Uterus (tissue), 4 donors: Measurements from ENCODE around the gene GRAMD1A. TPM values are rescaled to one million over a fixed set of nuclear protein-coding genes. Genes with fewer than 3 reads are reported as not detected.

ENCODE experiments used
- DNase-seq, 2 donors: peaks; one replicate each; pipeline ENCODE4 v3.0.0-alpha.2; 2019 to 2020
- H3K27ac ChIP-seq, 2 donors: fragments of 200-600 bp; sonication (generic); 1 replicate in 1 of 2; 2 replicates in 1 of 2; pipeline ENCODE4 v1.5.1; 2016 to 2018
- H3K27me3 ChIP-seq, 2 donors: fragments of 200-600 bp; sonication (generic); one replicate each; pipeline ENCODE4 v1.5.1; 2018 to 2019; ENCODE audit warnings: control low read depth in 1 of 2
- H3K36me3 ChIP-seq, 2 donors: fragments of 200-600 bp; sonication (generic); one replicate each; pipeline ENCODE4 v1.5.1; 2019; ENCODE audit warnings: control low read depth in 1 of 2
- H3K4me1 ChIP-seq, 2 donors: fragments of 200-600 bp; sonication (generic); one replicate each; pipeline ENCODE4 v1.5.1; 2018 to 2019; ENCODE audit warnings: control low read depth in 1 of 2
- H3K4me3 ChIP-seq, 2 donors: fragments of 200-600 bp; sonication (generic); 1 replicate in 1 of 2; 2 replicates in 1 of 2; pipeline ENCODE4 v1.5.1; 2018 to 2019; ENCODE audit warnings: mild to moderate bottlenecking in 1 of 2
- H3K9me3 ChIP-seq, 2 donors: fragments of 200-600 bp; sonication (generic); one replicate each; pipeline ENCODE4 v1.5.1; 2019; ENCODE audit warnings: control low read depth in 1 of 2
- POLR2A ChIP-seq, 2 donors: fragments of 450-650 bp; IDR thresholded peaks; one replicate each; pipeline ENCODE4 v1.6.1; 2016; ENCODE audit warnings: antibody characterized with exemption in 2 of 2, mild to moderate bottlenecking in 1 of 2, moderate library complexity in 1 of 2
- intact Hi-C: fragments of 100-400 bp; cut with DNase I; formaldehyde crosslinking; loops from one replicate; pipeline ENCODE4 v1.15.1; 2023; ENCODE audit warnings: low total_unique reads
- total RNA-seq, 4 donors: library from RNA; depleted of rRNA in 3 of 4; stranded (reverse); fragments of >200 nt in 3 of 4; gene quantifications; one replicate each; pipeline versions ENCODE4 v1.1.0 to v1.2.4, GENCODE V29; 2014 to 2023
- TF ChIP-seq, protein P1 (sequence below), 4 experiments: fragments of 200-600 bp in 2 of 4; fragments of 450-650 bp in 2 of 4; sonication (generic) in 2 of 4; IDR thresholded peaks; one replicate each; pipeline ENCODE4 v1.5.1; 2016 to 2019; ENCODE audit warnings: antibody characterized with exemption in 4 of 4, mild to moderate bottlenecking in 2 of 4, moderate library complexity in 1 of 4
- donor health status: DM: yes; HTN: yes; CAD: no.

Gene GRAMD1A
- total RNA-seq, 4 donors from 2014 or later = 40.0 to 89.8 (median 52.2) TPM

DNA sequence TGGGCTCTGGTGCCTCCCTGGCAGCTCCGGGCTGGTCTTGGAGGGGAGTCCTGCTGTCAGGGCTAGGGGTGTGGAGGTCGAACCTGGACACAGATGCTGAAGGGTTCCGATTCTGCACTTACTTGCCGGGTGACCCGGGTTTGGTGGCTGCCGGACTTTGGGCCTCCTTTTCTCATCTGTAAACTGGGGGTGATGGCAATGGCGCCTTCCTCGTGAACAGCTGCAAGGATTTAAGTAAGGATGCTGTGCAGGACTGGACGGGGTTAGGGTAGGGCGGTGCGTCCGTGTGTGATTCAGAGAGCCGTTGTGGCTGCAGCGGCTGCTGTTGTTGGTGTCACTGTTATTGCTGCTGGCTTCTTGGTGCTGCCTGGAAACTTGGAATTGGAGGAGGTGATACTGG is 43.8 kb downstream of the GRAMD1A start:
- Histone ChIP-seq H3K4me3 (no peak overlapping the region), H3K36me3 (no peaks in the 10 kb centered on the region), H3K27me3 (no peaks in the 10 kb centered on the region), H3K4me1 (peaks cover 0 to 12% of the 10 kb centered on the region in 2 donors), H3K27ac (no peak overlapping the region), H3K9me3 (no peaks in the 10 kb centered on the region)
- no peak for DNase-seq
- intact Hi-C loops = no loop called here
- TF ChIP-seq, protein P1, sequence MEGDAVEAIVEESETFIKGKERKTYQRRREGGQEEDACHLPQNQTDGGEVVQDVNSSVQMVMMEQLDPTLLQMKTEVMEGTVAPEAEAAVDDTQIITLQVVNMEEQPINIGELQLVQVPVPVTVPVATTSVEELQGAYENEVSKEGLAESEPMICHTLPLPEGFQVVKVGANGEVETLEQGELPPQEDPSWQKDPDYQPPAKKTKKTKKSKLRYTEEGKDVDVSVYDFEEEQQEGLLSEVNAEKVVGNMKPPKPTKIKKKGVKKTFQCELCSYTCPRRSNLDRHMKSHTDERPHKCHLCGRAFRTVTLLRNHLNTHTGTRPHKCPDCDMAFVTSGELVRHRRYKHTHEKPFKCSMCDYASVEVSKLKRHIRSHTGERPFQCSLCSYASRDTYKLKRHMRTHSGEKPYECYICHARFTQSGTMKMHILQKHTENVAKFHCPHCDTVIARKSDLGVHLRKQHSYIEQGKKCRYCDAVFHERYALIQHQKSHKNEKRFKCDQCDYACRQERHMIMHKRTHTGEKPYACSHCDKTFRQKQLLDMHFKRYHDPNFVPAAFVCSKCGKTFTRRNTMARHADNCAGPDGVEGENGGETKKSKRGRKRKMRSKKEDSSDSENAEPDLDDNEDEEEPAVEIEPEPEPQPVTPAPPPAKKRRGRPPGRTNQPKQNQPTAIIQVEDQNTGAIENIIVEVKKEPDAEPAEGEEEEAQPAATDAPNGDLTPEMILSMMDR (IDR thresholded peaks at IDR 0.05) = no peak
- no peak for TF ChIP-seq POLR2A (IDR thresholded peaks at IDR 0.05)

DNA sequence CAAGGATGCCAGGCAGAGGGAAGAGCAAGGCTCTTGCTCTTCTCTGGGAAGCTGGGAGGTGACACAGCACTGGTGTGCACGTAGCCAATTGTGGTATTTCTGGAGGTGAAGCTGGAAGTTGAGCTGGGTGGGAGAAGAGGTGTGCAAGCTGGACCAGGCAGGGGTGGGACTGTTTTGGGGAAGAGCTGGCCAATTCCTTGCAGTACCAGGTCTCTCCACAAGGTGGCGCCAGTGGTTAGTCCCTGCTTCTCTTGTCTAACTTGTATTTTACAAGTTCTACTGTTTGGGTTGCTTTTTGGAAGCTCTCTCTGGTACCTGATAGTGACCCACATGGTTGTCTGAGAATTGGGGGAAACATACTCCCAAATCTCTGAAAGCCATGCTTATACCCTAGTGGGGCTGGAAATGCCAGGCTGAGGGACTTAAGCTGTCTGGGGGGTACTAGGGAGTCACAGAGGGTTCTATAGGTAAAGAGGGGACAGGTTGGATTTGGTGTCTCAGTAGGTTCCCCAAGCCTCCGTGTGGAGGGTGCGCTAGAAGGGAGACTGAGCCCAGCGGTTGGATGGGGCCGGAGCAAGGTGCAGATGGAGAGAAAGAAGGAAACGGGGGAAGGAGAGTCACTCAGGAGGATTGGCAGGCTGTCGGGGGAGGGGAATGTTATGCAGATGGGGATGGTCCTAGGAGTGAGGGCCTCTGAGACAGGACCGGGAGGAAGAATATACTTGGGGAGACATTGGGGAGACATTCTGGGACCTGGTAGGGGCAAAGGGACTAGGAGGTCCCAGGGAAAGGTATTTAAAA is 44.4 kb downstream of the GRAMD1A start:
- DNase-seq = peak in 1 of 2 donors; percentile 50
- H3K27ac ChIP-seq = no peak overlapping the region
- intact Hi-C loops = no loop called here

DNA sequence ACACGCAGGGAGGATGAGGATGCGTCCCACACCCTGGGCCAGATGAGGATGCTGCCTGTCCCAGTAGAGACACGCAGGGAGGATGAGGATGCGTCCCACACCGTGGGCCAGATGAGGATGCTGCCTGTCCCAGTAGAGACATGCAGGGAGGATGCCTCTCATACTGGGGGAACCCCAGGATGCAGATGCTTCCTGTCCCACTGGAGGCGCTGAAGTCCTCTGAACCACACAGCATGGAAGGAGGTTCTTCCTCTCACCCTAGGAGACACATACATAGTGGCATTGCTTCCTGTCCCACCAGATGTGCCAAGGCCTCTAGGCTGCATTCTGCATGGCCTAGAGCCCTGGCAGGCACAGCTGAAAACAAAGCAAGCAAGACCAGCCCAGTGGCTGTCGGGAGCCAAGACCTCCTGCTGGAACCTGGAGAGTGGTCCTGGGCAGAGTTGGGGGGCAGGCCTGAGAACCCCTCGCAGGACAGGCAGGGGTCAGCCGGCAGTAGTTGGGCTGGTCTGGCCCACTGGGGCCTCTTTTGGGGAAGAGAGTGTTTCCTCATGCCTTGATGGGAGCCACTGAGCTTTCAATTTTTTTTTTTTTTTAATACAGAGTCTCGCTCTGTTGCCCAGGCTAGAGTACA is 45.7 kb downstream of the GRAMD1A start:
- H3K27me3 ChIP-seq = no peaks in the 10 kb centered on the region
- TF ChIP-seq POLR2A (IDR thresholded peaks at IDR 0.05) = no peak
- TF ChIP-seq, protein P1 (IDR thresholded peaks at IDR 0.05) = peak in 1 of 4 experiments; percentile 8
- intact Hi-C loops = no loop called here
- H3K4me1 ChIP-seq = peaks cover 0 to 2% of the 10 kb centered on the region in 2 donors
- no peaks in the 10 kb centered on the region for H3K36me3 ChIP-seq
- H3K4me3 ChIP-seq = no peak overlapping the region
- no peak overlapping the region for H3K27ac ChIP-seq
- no peaks in the 10 kb centered on the region for H3K9me3 ChIP-seq
- DNase-seq = no peak

More for the DNA sequence above, 44.4 kb downstream of the GRAMD1A start:
- Histone ChIP-seq H3K9me3 (no peaks in the 10 kb centered on the region), H3K36me3 (no peaks in the 10 kb centered on the region), H3K4me3 (no peak overlapping the region), H3K27me3 (no peaks in the 10 kb centered on the region), H3K4me1 (peaks cover 0 to 12% of the 10 kb centered on the region in 2 donors)
- TF ChIP-seq POLR2A (IDR thresholded peaks at IDR 0.05) = no peak
- TF ChIP-seq, protein P1 (IDR thresholded peaks at IDR 0.05) = peak; percentile 65 to 84 (median 70)

DNA sequence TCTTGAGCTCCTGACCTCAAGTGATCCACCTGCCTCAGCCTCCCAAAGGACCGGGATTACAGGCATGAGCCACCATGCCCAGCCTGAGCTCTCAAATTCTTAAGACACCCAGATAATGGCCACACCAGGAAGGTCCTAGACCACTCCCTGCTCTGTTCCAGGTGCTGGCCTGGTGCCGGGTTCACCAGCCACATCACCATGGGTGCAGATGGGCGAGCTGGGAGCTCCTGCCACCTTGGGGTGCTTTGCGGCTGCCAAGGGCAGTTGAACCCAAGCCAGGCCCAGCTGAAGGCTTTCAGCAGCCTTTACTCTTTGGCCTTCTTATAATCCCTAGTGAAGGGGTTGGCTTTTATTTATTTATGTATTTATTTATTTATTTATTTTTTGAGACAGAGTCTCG is 46.3 kb downstream of the GRAMD1A start:
- Histone ChIP-seq H3K4me3 (no peak overlapping the region), H3K9me3 (no peaks in the 10 kb centered on the region), H3K27ac (no peak overlapping the region), H3K36me3 (no peaks in the 10 kb centered on the region), H3K4me1 (no peaks in the 10 kb centered on the region), H3K27me3 (no peaks in the 10 kb centered on the region)
- TF ChIP-seq POLR2A (IDR thresholded peaks at IDR 0.05) = no peak
- TF ChIP-seq, protein P1 (IDR thresholded peaks at IDR 0.05) = no peak
- intact Hi-C loops = no loop called here
- DNase-seq = no peak

DNA sequence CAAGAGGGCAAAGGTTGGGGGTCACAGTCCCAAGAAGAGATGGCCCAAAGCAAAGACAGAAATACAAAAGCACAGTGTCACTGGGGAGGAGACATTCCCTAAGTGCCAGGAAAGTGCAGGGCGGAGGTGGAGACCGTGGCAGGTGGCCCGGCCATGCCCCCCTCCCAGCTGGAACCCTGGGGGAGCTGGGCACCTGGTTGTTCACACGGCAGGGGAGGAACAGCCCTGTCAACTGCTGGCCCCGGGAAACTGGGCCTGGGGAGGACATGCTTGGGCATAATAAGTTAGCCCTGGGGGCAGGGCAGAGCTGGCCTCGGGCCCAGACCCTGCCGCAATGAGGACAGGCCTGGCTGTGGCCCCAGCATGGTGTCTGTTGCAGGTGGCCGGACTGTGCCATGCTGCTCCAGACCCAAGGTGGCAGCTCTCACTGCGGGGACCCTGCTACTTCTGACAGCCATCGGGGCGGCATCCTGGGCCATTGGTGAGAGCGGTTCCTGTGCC is 48.8 kb downstream of the GRAMD1A start:
- no peak for DNase-seq
- intact Hi-C loops = no loop called here
- H3K4me3 ChIP-seq = no peak overlapping the region
- no peaks in the 10 kb centered on the region for H3K9me3 ChIP-seq
- TF ChIP-seq POLR2A (IDR thresholded peaks at IDR 0.05) = no peak
- TF ChIP-seq, protein P1 (IDR thresholded peaks at IDR 0.05) = no peak
- no peaks in the 10 kb centered on the region for H3K36me3 ChIP-seq
- H3K4me1 ChIP-seq = no peaks in the 10 kb centered on the region
- H3K27ac ChIP-seq = no peak overlapping the region
- no peaks in the 10 kb centered on the region for H3K27me3 ChIP-seq
